ENCODE measurements around the gene DCAF11.

Gene DCAF11

GRCh38 chr14:24079491-24080141, 35.0 kb upstream of the DCAF11 start:
- DNase-seq = no peak

- no peak for DNase-seq
Observed at GRCh38 chr14:24080142-24080530, 34.4 kb upstream of the DCAF11 start.

GRCh38 chr14:24080888-24081738, 33.5 kb upstream of the DCAF11 start:
- peak; percentile 88 for DNase-seq

GRCh38 chr14:24081739-24082211, 32.8 kb upstream of the DCAF11 start:
- DNase-seq = no peak

GRCh38 chr14:24082411-24083080, 32.0 kb upstream of the DCAF11 start:
- DNase-seq = no peak

GRCh38 chr14:24083462-24083861, 31.1 kb upstream of the DCAF11 start:
- no peak for DNase-seq

- DNase-seq = no peak
Observed at GRCh38 chr14:24084440-24084839, 30.1 kb upstream of the DCAF11 start.

- DNase-seq = no peak
Observed at GRCh38 chr14:24085215-24085614, 29.4 kb upstream of the DCAF11 start.

- no peak for DNase-seq
Observed at GRCh38 chr14:24086193-24086955, 28.2 kb upstream of the DCAF11 start.

- DNase-seq = no peak
Observed at GRCh38 chr14:24087004-24087403, 27.6 kb upstream of the DCAF11 start.

- DNase-seq = no peak
Observed at GRCh38 chr14:24088095-24088494, 26.5 kb upstream of the DCAF11 start.

GRCh38 chr14:24089890-24090289, 24.7 kb upstream of the DCAF11 start:
- DNase-seq = no peak

- no peak for DNase-seq
Observed at GRCh38 chr14:24092110-24092504, 22.5 kb upstream of the DCAF11 start.

- DNase-seq = no peak
Observed at GRCh38 chr14:24092505-24093206, 21.9 kb upstream of the DCAF11 start.

GRCh38 chr14:24093207-24093900, 21.2 kb upstream of the DCAF11 start:
- DNase-seq = no peak

GRCh38 chr14:24093901-24094840, 20.4 kb upstream of the DCAF11 start, which contains the start of gene PCK2:
Gene PCK2 (plus strand): TSS chr14:24094311. CDS start chr14:24094406, 95 bp downstream.
- peak; percentile 95 for DNase-seq

GRCh38 chr14:24094841-24095270, 19.7 kb upstream of the DCAF11 start:
- no peak for DNase-seq

GRCh38 chr14:24095271-24096068, 19.1 kb upstream of the DCAF11 start:
- peak; percentile 87 for DNase-seq

GRCh38 chr14:24096545-24097181, 17.9 kb upstream of the DCAF11 start:
- no peak for DNase-seq
